Measurements from ENCODE around the gene KBTBD4. TPM values are rescaled to one million over a fixed set of nuclear protein-coding genes. Genes with fewer than 3 reads are reported as not detected.

The KBTBD4 gene
- total and polyA plus RNA-seq, 2 of the 8 experiments (the other 6 are each of a cell fraction or from before 2014, with no cell fraction given): 12.0 to 19.5 TPM

DNA sequence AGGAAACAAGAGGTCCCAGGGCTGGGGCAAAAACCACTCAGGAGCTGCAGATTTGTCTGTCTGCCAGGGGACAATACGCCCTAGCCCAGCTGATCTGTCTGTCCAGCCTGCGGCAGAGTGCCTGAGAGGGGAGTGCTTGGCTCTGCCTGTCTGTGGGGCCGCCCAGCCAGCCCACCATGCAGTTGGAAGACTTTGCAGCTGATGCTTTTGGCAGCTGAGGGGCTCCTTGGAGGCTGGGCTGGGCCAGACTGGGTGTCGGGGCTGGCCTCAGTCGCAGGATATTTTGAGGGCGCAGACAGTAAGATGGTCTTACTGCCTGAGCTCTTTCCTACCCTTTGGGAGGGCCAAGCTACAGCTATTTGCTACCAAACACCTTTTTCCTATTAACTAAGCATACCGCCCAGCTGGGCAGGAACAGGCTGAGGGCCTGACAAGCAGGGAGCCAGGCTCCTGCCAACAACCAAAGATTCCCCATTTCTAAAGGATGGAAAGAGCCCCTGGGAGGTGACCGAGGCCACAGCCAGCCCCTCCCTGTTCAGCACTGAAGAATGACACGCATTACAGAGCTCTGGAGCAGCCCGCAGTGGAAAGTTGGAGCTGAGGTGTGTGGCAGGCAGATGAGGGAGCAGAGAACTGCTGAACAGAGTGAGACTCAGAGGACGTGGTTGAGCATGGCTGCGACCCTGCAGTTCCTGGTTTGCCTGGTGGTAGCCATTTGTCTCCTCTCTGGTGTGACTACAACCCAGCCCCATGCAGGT, 7.5 kb upstream of the KBTBD4 start, which contains the start of gene FAM180B (continued):
- TF ChIP-seq KDM4A (IDR thresholded peaks at IDR 0.05; ENCODE audit: low read depth, low read length, severe bottlenecking) (no peak), NANOG (IDR thresholded peaks at IDR 0.05; ENCODE audit: insufficient read depth, low read depth, low read length, poor library complexity, severe bottlenecking) (no peak), MAFK (IDR thresholded peaks at IDR 0.05; ENCODE audit: low read depth, low read length) (no peak), JUN (IDR thresholded peaks at IDR 0.05; ENCODE audit: low read depth, low read length) (no peak), KDM1A (IDR thresholded peaks at IDR 0.05; ENCODE audit: borderline replicate concordance, low read length) (no peak), HDAC6 (IDR thresholded peaks at IDR 0.05; ENCODE audit: low read depth, low read length) (no peak)
